ENCODE results near the gene MRPL16.

- TF ChIP-seq NFIC (IDR thresholded peaks at IDR 0.05): no peak
- TF ChIP-seq CREB1 (IDR thresholded peaks at IDR 0.05; ENCODE audit: low read depth): no peak
- no peak for TF ChIP-seq YY1 (IDR thresholded peaks at IDR 0.05; ENCODE audit: low read depth)
- no peak for TF ChIP-seq FOXM1 (IDR thresholded peaks at IDR 0.05; ENCODE audit: borderline replicate concordance, low read depth)
- no peak for TF ChIP-seq EP300 (IDR thresholded peaks at IDR 0.05; ENCODE audit: borderline replicate concordance)
- TF ChIP-seq, protein P1, sequence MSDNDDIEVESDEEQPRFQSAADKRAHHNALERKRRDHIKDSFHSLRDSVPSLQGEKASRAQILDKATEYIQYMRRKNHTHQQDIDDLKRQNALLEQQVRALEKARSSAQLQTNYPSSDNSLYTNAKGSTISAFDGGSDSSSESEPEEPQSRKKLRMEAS (IDR thresholded peaks at IDR 0.05): no peak
Observed at GRCh38 chr11:59839615-59840014, 29.0 kb upstream of the MRPL16 start.

Measured in Ishikawa (cell line).